HG02970 (cell line): Measurements from ENCODE around the gene USP13.

Experiments
- ATAC-seq: cut with Tn5 transposase; IDR thresholded peaks from one replicate; pipeline ENCODE4 v1.9.1; 2021; ENCODE audit warnings: mild to moderate bottlenecking, moderate library complexity, moderate number of reproducible peaks; ENCODE audit not compliant: unreplicated experiment, low FRiP score

The USP13 gene

GRCh38 chr3:179729981-179730380 lies 77.1 kb downstream of the USP13 start:
- no peak for ATAC-seq

GRCh38 chr3:179730506-179730905 lies 77.7 kb downstream of the USP13 start:
- no peak for ATAC-seq

GRCh38 chr3:179731544-179731943 lies 78.7 kb downstream of the USP13 start:
- no peak for ATAC-seq

GRCh38 chr3:179732661-179733348 lies 80.0 kb downstream of the USP13 start:
- no peak for ATAC-seq

GRCh38 chr3:179733797-179734196 lies 81.0 kb downstream of the USP13 start:
- ATAC-seq = no peak

GRCh38 chr3:179734497-179735281 lies 81.8 kb downstream of the USP13 start:
- ATAC-seq = no peak

- no peak for ATAC-seq
These were observed 82.5 kb downstream of the USP13 start for GRCh38 chr3:179735321-179735720.

- no peak for ATAC-seq
These were observed 86.2 kb downstream of the USP13 start for GRCh38 chr3:179738998-179739397.

- no peak for ATAC-seq
These were observed 87.2 kb downstream of the USP13 start for GRCh38 chr3:179739816-179740594.

GRCh38 chr3:179743913-179744312 lies 91.1 kb downstream of the USP13 start:
- ATAC-seq = no peak

- ATAC-seq = no peak
These were observed 91.8 kb downstream of the USP13 start for GRCh38 chr3:179744667-179745066.

- no peak for ATAC-seq
These were observed 92.2 kb downstream of the USP13 start for GRCh38 chr3:179745079-179745478.

- ATAC-seq = no peak
These were observed 92.9 kb downstream of the USP13 start for GRCh38 chr3:179745716-179746115.

- ATAC-seq = no peak
These were observed 98.0 kb downstream of the USP13 start for GRCh38 chr3:179750720-179751328.

- ATAC-seq = no peak
These were observed 108.1 kb downstream of the USP13 start for GRCh38 chr3:179760944-179761343.

GRCh38 chr3:179765396-179765795 lies 112.6 kb downstream of the USP13 start:
- ATAC-seq = no peak

- no peak for ATAC-seq
These were observed 113.7 kb downstream of the USP13 start for GRCh38 chr3:179766416-179767133.

GRCh38 chr3:179768080-179768479 lies 115.2 kb downstream of the USP13 start:
- no peak for ATAC-seq

- ATAC-seq = no peak
These were observed 116.8 kb downstream of the USP13 start for GRCh38 chr3:179769411-179770247.
